ENCODE data around the gene SPATA16.
"Not testable (repeated sequence)": the region's sequence is repeated elsewhere in the genome, so short reads cannot be mapped to it uniquely, and the experiment has no call there.

Gene SPATA16

DNA sequence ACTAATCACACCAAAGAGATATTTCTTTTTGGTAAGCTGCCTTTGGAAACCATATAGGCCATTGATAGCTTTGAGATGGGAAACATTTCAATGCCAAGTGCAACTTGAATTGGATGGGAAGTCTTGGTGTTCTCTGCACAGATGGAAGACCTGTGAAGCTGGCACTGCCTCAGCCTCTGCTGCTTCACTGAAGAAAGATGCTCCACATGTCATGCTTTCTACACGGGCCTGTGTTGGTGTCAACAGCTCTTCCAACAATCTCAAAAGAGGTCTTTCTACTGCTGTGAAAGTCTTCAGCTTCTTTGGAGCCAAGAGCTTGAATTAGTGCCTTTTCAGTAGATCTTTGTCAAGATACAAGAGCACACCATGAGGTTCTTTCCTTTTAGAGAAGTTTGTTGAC is 169.0 kb downstream of the SPATA16 start:
- H3K27me3 ChIP-seq (ENCODE audit: control insufficient read depth, insufficient read depth, low read length) = no peaks in the 10 kb centered on the region
- H3K9ac ChIP-seq (ENCODE audit: low read length) = no peak overlapping the region
- no peaks in the 10 kb centered on the region for H3K4me1 ChIP-seq (ENCODE audit: control insufficient read depth, insufficient read depth, low read length)
- no peaks in the 10 kb centered on the region for H3K9me3 ChIP-seq (ENCODE audit: control insufficient read depth, low read length)
- no peak overlapping the region for H3K4me3 ChIP-seq (ENCODE audit: low read length)
- no peaks in the 10 kb centered on the region for H3K36me3 ChIP-seq (ENCODE audit: control insufficient read depth, insufficient read depth, low read length)

DNA sequence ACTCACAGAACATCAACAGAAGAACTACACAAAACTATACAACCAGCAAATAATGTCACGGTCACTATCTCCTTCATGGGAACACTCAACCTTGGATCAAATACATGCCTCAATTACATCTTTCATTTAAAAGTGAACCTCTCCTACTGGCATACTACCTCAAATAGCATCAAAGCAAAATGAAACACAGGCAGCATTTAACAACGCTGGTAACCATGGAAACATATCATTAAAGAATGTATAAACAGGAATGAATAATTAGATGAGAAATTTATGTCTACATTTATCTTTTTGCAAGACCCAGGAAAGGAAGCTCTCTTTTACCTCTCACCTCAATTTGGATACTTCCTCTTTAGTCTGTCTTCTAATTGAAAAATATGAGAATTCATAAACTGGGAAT is 172.4 kb downstream of the SPATA16 start:
- no peaks in the 10 kb centered on the region for H3K9me3 ChIP-seq (ENCODE audit: control insufficient read depth, low read length)
- no peaks in the 10 kb centered on the region for H3K4me1 ChIP-seq (ENCODE audit: control insufficient read depth, insufficient read depth, low read length)
- no peak overlapping the region for H3K9ac ChIP-seq (ENCODE audit: low read length)
- no peak overlapping the region for H3K4me3 ChIP-seq (ENCODE audit: low read length)
- H3K36me3 ChIP-seq (ENCODE audit: control insufficient read depth, insufficient read depth, low read length) = no peaks in the 10 kb centered on the region
- no peaks in the 10 kb centered on the region for H3K27me3 ChIP-seq (ENCODE audit: control insufficient read depth, insufficient read depth, low read length)

DNA sequence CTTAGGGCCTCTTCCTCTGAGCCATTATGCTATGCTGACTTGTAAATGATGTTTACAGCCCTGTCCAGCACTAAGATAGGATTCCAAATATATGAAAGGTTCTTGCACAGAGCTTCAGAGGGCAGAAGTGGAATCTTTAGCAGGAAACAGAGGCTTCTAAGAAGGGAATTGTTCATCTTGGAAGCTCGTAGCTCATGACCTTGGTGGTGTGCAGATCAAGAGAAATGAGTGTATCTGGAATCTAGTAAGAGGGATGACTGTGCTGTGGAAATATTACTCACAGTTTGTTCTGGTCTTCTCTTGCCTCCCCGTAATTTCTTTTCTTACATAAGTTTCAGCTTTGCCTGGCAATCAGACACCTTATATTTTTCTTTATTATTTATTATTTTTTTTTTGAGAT is 175.8 kb downstream of the SPATA16 start:
- no peaks in the 10 kb centered on the region for H3K27me3 ChIP-seq (ENCODE audit: control insufficient read depth, insufficient read depth, low read length)
- no peak overlapping the region for H3K4me3 ChIP-seq (ENCODE audit: low read length)
- H3K9me3 ChIP-seq (ENCODE audit: control insufficient read depth, low read length) = no peaks in the 10 kb centered on the region
- H3K4me1 ChIP-seq (ENCODE audit: control insufficient read depth, insufficient read depth, low read length) = no peaks in the 10 kb centered on the region
- no peak overlapping the region for H3K9ac ChIP-seq (ENCODE audit: low read length)
- H3K36me3 ChIP-seq (ENCODE audit: control insufficient read depth, insufficient read depth, low read length) = no peaks in the 10 kb centered on the region

DNA sequence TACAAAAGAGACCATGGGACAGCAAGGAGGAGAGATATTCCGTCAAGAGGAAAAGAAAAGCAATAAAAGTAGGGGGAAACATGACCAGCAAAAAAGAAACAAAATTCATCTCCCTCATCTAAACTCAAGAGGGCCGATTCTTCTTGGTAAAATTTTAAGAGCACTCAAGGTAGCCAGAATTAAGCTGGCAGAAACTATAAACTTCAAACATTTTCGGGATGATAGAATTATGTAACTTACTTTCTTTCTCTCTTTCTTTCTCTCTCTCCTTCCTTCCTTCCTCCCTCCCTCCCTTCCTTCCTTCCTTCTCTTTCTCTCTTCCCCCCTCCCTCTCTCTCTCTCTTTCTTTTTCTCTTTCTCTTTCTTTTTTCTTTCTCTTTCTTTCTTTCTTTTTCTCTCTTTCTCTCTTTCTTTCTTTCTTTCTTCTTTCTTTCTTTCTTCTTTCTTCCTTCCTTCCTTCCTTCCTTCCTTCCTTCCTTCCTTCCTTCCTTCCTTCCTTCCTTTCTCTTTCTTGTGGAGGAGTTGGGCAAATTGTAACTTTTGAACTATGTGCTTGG is 180.3 kb downstream of the SPATA16 start:
- H3K9ac ChIP-seq (ENCODE audit: low read length); H3K4me1 ChIP-seq (ENCODE audit: control insufficient read depth, insufficient read depth, low read length); H3K36me3 ChIP-seq (ENCODE audit: control insufficient read depth, insufficient read depth, low read length); H3K9me3 ChIP-seq (ENCODE audit: control insufficient read depth, low read length); H3K27me3 ChIP-seq (ENCODE audit: control insufficient read depth, insufficient read depth, low read length); H3K4me3 ChIP-seq (ENCODE audit: low read length): not testable (repeated sequence)

DNA sequence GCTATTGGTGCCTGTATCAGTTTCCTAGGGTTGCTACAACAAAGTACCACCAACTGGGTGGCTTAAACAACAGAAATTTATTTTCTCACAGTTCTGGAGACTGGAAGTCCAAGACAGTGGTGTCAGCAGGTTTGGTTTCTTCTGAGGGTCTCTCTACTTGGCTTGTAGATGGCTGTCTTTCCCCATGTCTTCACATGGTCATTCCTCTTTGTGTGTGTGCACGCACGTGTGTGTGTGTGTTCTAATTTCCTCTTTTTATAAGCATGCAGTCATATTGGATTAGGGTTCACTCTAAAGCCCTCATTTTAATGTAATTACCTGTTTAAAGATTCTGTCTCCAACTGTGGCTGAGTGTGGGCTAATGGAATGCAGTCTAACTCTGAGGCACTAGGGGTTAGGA is 182.5 kb downstream of the SPATA16 start:
- Histone ChIP-seq H3K36me3 (ENCODE audit: control insufficient read depth, insufficient read depth, low read length) (no peaks in the 10 kb centered on the region), H3K27me3 (ENCODE audit: control insufficient read depth, insufficient read depth, low read length) (no peaks in the 10 kb centered on the region), H3K9me3 (ENCODE audit: control insufficient read depth, low read length) (no peaks in the 10 kb centered on the region), H3K4me3 (ENCODE audit: low read length) (no peak overlapping the region), H3K9ac (ENCODE audit: low read length) (no peak overlapping the region), H3K4me1 (ENCODE audit: control insufficient read depth, insufficient read depth, low read length) (no peaks in the 10 kb centered on the region)

DNA sequence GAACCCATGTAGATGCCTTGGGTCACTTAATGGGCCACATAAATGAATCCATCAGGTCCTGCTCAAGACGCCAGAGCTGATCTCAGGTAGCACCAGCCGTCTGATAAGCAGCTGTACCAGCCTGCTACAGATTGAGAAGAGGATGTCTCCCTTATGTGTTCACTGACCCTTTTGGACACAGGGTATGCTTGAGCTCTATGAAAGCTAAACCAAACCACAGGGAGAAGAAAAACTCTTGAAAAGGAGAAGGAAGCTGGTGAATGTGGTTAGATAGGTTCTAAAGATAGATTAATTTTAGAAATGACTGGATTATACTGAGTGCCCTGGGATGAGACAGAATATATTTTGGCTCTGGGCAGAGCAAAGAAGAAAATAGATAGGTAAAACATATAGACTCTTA is 187.5 kb downstream of the SPATA16 start:
- Histone ChIP-seq H3K4me1 (ENCODE audit: control insufficient read depth, insufficient read depth, low read length) (no peaks in the 10 kb centered on the region), H3K27me3 (ENCODE audit: control insufficient read depth, insufficient read depth, low read length) (no peaks in the 10 kb centered on the region), H3K4me3 (ENCODE audit: low read length) (no peak overlapping the region), H3K9me3 (ENCODE audit: control insufficient read depth, low read length) (no peaks in the 10 kb centered on the region), H3K9ac (ENCODE audit: low read length) (no peak overlapping the region), H3K36me3 (ENCODE audit: control insufficient read depth, insufficient read depth, low read length) (no peaks in the 10 kb centered on the region)

DNA sequence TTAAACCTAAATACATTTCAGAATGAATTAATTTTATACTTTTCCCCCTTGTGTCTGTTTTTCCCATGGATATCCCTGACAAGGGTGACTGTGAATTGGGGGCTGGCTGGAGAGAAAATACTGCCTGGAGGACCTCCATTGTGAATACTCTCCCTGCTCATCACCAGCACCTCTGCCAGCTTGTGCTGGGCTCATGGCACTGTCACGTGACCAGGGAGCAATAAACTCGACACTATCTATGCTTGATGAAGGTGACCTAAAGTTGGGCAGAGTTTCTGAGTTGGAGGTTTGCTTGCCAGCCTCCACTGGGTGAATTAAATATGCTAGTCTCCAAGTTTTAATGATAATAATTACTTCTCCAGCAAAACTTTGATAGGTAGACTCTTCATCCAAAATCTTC is 189.5 kb downstream of the SPATA16 start:
- Histone ChIP-seq H3K27me3 (ENCODE audit: control insufficient read depth, insufficient read depth, low read length) (no peaks in the 10 kb centered on the region), H3K9me3 (ENCODE audit: control insufficient read depth, low read length) (no peaks in the 10 kb centered on the region), H3K36me3 (ENCODE audit: control insufficient read depth, insufficient read depth, low read length) (no peaks in the 10 kb centered on the region), H3K4me3 (ENCODE audit: low read length) (no peak overlapping the region), H3K9ac (ENCODE audit: low read length) (no peak overlapping the region), H3K4me1 (ENCODE audit: control insufficient read depth, insufficient read depth, low read length) (no peaks in the 10 kb centered on the region)

DNA sequence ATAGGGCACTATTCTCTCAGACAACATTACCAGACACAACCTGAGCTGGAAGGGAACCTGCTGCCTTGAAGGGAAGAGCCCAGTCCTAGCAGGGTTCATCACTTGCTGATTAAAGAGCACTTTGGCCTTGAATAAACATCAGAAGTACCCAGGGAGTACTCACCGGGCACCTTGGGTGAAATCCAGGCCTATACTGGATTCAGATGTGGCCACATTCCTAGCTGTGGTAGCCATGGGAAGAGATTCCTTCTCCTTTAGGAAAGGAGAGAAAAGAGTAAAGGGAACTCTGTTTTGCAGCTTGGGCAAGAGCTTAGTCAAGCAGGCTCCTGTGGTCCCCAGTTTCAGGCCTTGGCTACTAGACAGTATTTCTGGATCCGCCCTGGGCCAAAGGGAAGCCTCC is 195.0 kb downstream of the SPATA16 start:
- H3K27me3 ChIP-seq (ENCODE audit: control insufficient read depth, insufficient read depth, low read length) = no peaks in the 10 kb centered on the region
- no peaks in the 10 kb centered on the region for H3K4me1 ChIP-seq (ENCODE audit: control insufficient read depth, insufficient read depth, low read length)
- no peak overlapping the region for H3K9ac ChIP-seq (ENCODE audit: low read length)
- H3K36me3 ChIP-seq (ENCODE audit: control insufficient read depth, insufficient read depth, low read length) = no peaks in the 10 kb centered on the region
- H3K9me3 ChIP-seq (ENCODE audit: control insufficient read depth, low read length) = no peaks in the 10 kb centered on the region
- no peak overlapping the region for H3K4me3 ChIP-seq (ENCODE audit: low read length)

DNA sequence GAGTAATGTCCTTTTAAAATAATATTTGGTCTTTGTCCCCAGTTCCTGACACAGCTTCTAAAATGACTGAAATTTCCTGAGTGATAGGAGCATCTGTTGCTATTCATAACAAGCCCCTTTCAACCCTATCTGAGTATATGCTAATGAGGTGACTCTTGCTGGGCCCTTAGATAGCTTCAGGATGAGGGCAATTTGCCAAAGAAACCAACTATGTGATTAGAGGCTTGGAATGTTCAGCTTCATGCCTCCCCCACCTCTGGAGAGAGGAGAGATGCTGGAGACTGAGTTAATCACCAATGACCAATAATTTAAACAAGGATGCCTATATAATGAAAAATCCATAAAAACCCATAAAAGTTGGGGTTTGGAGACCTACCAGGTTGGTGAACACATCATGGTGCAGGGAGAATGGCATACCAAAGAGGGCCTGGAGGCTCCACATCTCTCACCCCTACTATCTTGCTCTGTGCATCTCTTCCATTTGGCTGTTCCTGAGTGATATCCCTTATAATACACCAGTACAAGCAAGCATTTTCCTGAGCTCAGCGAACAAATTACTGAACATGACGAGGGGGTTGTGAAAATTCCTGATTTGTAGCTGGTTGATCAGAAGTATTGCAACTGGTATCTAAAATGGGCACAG is 201.3 kb downstream of the SPATA16 start:
- no peak overlapping the region for H3K9ac ChIP-seq (ENCODE audit: low read length)
- no peaks in the 10 kb centered on the region for H3K4me1 ChIP-seq (ENCODE audit: control insufficient read depth, insufficient read depth, low read length)
- H3K4me3 ChIP-seq (ENCODE audit: low read length) = no peak overlapping the region
- no peaks in the 10 kb centered on the region for H3K9me3 ChIP-seq (ENCODE audit: control insufficient read depth, low read length)
- H3K36me3 ChIP-seq (ENCODE audit: control insufficient read depth, insufficient read depth, low read length) = no peaks in the 10 kb centered on the region
- H3K27me3 ChIP-seq (ENCODE audit: control insufficient read depth, insufficient read depth, low read length) = no peaks in the 10 kb centered on the region

DNA sequence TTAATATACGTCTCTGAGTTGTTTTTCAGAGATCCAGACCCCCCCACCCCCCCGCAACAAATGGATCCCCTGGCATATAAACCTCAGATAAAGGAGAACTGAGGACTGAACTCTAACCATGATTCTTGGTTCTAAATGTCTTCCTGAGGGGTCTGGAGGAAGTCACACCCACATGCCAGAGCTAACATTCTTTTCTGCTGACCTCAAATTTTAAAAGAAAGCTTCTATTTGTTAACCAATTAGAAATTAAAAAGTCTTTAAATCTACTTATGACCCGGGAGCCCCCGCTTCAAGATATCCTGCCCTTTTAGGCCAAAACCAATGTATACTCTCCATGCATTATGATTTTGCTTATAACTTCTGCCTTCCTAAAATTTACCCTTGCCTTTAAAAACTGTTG is 202.2 kb downstream of the SPATA16 start:
- Histone ChIP-seq H3K4me3 (ENCODE audit: low read length) (no peak overlapping the region), H3K27me3 (ENCODE audit: control insufficient read depth, insufficient read depth, low read length) (no peaks in the 10 kb centered on the region), H3K9me3 (ENCODE audit: control insufficient read depth, low read length) (no peaks in the 10 kb centered on the region), H3K9ac (ENCODE audit: low read length) (no peak overlapping the region), H3K4me1 (ENCODE audit: control insufficient read depth, insufficient read depth, low read length) (no peaks in the 10 kb centered on the region), H3K36me3 (ENCODE audit: control insufficient read depth, insufficient read depth, low read length) (no peaks in the 10 kb centered on the region)

DNA sequence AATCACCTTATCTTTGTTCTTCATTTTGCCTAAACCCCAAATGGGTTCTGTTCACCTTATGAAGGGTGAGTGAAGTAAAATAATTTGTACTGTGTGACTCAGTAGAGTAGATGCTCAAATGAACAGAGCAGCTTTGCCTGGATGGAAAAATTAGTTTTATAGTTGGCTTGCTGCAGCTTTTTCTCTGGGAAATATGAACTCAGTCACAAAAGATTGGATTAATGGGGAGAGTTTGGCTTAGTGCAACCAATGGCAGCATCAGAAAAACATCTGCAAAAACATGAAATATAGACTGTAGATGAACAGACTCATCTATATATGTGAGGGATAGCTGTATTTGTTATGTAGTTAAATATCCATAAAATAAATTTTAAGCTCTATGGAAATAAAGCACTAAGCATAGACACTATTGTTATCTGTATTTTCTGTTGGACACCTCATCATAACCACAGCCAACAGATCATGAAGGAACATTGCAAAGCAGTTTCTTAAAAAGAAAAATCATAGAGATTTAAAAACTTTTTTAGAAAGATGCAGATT is 209.2 kb downstream of the SPATA16 start:
- Histone ChIP-seq H3K4me1 (ENCODE audit: control insufficient read depth, insufficient read depth, low read length) (no peaks in the 10 kb centered on the region), H3K9me3 (ENCODE audit: control insufficient read depth, low read length) (no peaks in the 10 kb centered on the region), H3K9ac (ENCODE audit: low read length) (no peak overlapping the region), H3K4me3 (ENCODE audit: low read length) (no peak overlapping the region), H3K36me3 (ENCODE audit: control insufficient read depth, insufficient read depth, low read length) (no peaks in the 10 kb centered on the region), H3K27me3 (ENCODE audit: control insufficient read depth, insufficient read depth, low read length) (no peaks in the 10 kb centered on the region)

DNA sequence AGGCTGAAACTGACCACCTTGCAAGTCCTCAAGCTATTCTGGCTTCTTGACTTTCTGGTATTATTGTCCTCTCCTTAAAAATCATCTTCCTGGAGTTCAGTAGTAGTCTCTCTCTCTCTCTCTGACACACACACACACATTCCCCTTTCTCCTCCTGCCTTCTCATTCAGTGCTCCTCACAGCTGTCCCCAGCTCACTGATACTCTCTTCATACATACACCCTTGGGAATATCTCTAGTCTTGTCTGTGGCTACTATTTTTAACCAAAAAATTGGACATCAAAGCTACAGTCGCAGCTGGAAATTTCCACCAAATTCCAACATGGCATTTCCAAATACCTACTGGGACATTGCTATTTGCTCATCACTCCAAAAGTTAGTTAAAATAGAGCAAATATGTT is 211.6 kb downstream of the SPATA16 start:
- H3K9me3 ChIP-seq (ENCODE audit: control insufficient read depth, low read length) = no peaks in the 10 kb centered on the region
- no peak overlapping the region for H3K4me3 ChIP-seq (ENCODE audit: low read length)
- H3K4me1 ChIP-seq (ENCODE audit: control insufficient read depth, insufficient read depth, low read length) = no peaks in the 10 kb centered on the region
- no peaks in the 10 kb centered on the region for H3K27me3 ChIP-seq (ENCODE audit: control insufficient read depth, insufficient read depth, low read length)
- no peaks in the 10 kb centered on the region for H3K36me3 ChIP-seq (ENCODE audit: control insufficient read depth, insufficient read depth, low read length)
- H3K9ac ChIP-seq (ENCODE audit: low read length) = no peak overlapping the region

DNA sequence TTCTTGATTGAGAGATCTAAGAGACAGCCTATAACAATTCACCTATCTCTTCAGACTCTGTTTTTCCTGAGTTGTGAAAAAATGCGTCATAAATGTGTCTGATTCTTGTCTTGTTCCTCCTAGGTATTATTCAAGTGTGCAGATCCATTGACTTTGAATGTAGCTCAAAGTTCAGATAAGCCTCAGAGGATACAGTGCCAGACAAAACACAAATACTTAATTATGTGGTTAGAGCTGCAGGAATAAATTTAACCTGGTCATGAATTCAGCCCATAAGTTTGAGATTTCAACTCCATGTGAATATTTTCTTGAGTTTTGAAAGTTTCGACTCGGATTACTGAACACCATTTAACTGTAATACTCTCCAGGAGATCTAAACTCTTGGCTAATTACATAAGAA is 216.5 kb downstream of the SPATA16 start:
- Histone ChIP-seq H3K9me3 (ENCODE audit: control insufficient read depth, low read length) (no peaks in the 10 kb centered on the region), H3K4me1 (ENCODE audit: control insufficient read depth, insufficient read depth, low read length) (peaks cover 13% of the 10 kb centered on the region), H3K4me3 (ENCODE audit: low read length) (no peak overlapping the region), H3K27me3 (ENCODE audit: control insufficient read depth, insufficient read depth, low read length) (no peaks in the 10 kb centered on the region), H3K36me3 (ENCODE audit: control insufficient read depth, insufficient read depth, low read length) (no peaks in the 10 kb centered on the region), H3K9ac (ENCODE audit: low read length) (no peak overlapping the region)

Measured in mucosa of stomach (tissue), 1 donor.